ENCODE results near the gene DNM2.

GRCh38 chr19:10712754-10713153, 5.1 kb upstream of the DNM2 start:
- TF ChIP-seq, protein P1, sequence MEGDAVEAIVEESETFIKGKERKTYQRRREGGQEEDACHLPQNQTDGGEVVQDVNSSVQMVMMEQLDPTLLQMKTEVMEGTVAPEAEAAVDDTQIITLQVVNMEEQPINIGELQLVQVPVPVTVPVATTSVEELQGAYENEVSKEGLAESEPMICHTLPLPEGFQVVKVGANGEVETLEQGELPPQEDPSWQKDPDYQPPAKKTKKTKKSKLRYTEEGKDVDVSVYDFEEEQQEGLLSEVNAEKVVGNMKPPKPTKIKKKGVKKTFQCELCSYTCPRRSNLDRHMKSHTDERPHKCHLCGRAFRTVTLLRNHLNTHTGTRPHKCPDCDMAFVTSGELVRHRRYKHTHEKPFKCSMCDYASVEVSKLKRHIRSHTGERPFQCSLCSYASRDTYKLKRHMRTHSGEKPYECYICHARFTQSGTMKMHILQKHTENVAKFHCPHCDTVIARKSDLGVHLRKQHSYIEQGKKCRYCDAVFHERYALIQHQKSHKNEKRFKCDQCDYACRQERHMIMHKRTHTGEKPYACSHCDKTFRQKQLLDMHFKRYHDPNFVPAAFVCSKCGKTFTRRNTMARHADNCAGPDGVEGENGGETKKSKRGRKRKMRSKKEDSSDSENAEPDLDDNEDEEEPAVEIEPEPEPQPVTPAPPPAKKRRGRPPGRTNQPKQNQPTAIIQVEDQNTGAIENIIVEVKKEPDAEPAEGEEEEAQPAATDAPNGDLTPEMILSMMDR (IDR thresholded peaks at IDR 0.05): no peak
- TF ChIP-seq POLR2A (IDR thresholded peaks at IDR 0.05): no peak

Data from lower leg skin (tissue), 3 donors.